ENCODE measurements around the gene FKBP8.

FKBP8 gene

DNA sequence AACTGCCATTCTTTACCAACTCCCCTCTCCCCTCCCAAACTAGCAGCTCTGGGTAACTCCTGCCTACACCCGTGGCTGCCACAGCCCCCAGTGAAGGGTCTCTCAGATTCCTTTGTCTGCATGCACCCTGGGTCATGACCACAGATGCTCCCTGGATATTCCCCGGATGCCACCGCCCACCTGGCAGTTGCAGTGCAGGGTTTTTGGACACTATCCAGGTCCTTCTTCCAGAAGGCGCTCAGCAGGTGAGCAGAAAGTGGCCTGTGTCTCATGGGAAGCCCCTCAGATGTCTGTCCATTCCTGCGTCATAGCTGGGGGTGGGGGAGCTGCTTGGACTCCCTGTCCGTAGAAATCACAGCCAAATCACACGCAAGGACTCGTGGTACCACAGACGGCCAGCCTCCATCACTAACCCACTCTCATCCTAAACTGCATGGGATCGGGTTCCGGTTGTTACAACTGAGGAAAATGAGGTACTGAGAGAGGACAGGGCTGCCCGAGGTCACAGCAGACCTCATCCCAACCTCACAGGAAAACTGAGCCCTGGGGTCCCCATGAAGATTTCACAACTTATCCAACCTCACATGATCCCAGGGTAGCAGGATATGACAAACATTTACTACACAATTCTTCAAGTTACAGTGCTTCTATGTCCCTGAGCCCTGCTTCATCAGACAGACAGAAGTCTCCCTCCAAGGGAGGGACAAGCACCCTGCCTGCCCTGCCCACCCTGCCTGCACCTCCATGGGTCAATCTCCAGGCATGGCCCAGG is 60.1 kb downstream of the FKBP8 start:
- DNase-seq (ENCODE audit: low read depth in 2 of 2), result no peak
